ENCODE results near the gene ABCA10.

ABCA10 gene

DNA sequence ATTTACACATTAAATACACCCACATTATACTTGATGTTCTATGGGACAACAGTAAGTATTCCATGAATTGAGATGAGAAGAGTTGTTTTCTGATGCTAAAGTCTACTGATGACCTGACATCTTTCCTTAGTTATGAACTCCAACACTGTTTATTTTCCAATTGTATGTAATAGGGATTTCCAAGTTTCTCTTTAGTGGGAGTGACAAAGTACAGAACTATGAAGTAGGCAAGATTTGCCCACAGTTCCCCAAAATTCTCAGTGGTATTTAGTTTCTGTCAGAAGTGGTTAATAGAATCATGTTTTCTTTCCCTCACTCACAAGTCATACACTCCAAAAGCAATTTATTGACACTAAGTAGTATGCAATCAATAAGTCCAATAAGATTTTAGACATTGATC is 64.4 kb downstream of the ABCA10 start:
- DNase-seq = no peak

DNA sequence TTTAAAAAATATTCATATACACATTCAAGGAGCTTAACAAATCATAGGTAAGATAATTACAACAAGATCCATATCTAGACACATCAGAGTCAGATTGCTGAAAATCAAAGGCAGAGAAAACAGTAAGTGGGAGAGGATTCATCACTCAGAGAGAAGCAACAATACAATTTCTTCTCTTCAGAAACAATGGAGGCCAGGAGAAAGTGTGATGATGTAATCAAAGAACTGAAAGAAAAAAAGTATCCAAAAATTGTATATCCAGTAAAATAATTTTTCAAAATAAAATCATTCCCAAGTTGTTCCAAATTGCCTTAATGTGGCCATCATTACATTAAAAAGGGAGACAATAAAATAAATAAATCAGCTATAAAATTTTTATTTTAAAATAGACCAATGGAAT is 69.2 kb downstream of the ABCA10 start:
- DNase-seq = no peak

DNA sequence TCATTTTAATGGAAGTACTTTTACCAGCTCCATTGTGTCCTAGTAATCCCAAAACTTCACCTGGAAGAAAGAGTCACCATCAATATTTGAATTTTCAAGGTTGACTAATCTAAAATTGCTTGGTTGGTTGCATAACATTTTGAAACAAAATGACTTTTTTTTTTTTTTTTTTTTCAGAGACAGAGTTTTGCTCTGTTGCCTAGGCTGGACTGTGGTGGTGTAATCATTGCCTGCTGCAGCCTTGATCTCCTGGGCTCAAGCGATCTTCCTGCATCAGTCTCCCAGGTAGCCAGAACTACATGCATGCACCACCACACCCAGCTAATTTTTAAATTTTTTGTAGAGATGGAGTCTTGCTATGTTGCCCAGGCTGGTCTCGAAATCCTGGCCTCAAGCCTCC is 74.4 kb downstream of the ABCA10 start:
- no peak for DNase-seq

DNA sequence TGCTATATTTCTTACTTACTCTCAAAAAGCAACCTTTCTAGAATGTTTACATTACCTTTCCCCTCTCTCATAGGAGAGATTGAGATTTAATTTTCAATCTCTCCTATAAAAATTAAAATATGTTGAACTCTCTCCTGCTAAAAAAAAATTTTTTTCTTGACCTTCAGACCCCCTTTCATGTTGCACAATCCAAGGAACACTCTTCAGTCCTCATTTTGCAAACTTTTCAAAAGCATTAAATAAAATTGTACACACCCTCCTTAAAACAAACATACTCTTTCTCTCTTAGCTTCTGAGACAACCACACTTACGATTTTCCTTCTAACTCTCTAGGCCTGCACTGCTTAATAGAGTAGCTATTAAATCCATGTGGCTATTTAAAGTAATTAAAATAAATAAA is 78.3 kb downstream of the ABCA10 start:
- DNase-seq = no peak

DNA sequence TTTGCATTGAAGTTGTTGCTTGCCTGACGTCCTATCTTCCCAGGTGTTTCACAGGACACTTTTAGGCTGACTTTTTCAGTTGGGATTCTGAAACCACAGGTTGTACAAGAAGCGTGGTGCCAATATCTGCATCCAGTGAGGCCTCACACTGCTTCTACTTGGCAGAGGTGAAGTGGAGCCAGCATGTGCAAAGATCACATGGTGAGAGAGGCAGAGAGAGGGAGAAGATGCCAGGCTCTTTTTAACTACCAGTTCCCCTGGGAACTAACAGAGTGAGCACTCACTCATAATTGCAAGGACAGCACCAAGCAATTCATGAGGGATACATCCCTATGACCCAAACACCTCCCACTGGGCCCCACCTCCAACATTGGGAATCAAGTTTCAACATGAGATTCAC is 81.2 kb downstream of the ABCA10 start:
- DNase-seq = no peak

DNA sequence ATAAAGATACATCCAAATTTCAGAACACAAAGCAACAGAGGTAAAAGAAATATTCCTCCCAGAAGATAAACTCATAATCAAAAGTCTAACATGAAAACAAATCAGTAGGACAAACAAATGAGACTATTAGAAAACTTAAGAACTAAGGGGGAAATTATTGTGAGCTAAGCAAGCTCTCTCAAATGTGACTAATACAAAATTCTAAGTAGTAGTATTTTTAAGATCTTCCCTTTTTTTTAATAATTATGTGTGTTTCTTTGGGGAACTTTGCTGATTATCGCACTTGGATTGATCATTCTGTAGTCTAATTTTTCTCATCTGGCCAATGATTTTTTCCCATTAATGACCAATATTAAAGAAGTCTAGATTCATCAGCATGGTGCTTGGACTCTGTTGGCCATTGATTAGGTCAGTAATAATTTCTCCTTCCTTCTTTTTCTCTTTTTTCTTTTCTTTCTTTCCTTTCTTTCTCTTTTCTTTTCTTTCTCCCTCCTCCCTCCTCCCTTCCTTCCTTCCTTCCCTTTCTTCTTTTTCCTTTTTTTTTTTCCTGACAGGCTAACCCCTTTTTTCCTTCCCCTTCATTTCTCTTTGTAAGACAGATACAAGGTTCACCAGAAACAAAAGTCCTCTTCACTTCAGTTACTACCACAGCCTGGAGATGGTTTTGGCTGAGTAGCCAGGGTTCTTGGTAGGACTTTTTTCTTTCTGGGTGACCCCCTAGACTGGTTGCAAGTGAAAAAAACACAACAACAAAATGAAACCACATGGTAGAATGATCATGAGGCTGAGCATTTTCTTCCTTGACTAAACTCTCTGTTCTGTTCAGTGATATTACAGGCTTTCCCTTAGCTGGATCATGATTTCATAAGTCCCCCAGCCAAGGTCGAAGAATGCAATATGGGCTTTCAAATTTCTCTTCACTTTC is 84.0 kb downstream of the ABCA10 start:
- no peak for DNase-seq

DNA sequence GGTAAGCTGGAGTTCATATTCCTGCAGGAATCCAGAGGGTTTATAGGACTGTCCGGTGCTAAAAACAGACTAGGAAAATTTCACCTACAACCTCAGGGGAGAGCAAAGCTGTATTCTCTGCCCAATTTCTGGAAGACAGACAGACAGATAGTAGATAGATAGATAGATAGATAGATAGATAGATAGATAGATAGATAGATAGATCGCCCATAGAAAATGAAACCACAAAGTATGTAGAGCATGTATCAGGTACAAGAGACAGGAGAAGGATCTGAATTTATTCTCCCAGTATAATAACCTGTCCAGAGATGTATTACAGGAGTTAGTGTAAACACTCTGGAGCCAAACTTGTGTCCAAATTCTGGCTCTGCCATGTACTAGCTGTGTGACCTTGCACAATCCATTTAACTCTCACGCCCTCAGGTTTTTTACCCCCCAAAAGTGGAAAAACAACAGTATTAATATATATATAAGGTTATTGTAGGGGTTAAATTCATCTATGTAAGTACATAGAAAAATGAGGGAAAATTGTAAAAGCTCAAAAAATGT is 84.9 kb downstream of the ABCA10 start:
- no peak for DNase-seq

DNA sequence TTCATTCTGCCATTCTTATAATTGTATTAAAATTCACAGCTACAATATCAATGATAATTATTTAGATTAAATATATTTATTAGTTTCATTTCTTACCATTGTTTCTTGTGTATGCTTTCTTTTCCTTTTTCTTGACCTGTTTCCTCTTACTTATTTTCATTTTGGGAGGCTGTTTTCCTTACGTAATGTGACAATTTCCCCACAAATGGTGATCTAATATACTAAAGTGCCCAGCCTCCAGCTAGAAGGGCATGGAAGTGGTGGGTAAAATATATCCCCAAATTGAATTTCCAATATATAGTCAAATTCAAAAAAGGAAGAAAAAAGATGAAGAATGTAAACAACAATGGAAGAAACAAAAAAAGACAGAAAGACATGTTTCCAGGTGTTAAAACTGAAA is 85.5 kb downstream of the ABCA10 start:
- no peak for DNase-seq

DNA sequence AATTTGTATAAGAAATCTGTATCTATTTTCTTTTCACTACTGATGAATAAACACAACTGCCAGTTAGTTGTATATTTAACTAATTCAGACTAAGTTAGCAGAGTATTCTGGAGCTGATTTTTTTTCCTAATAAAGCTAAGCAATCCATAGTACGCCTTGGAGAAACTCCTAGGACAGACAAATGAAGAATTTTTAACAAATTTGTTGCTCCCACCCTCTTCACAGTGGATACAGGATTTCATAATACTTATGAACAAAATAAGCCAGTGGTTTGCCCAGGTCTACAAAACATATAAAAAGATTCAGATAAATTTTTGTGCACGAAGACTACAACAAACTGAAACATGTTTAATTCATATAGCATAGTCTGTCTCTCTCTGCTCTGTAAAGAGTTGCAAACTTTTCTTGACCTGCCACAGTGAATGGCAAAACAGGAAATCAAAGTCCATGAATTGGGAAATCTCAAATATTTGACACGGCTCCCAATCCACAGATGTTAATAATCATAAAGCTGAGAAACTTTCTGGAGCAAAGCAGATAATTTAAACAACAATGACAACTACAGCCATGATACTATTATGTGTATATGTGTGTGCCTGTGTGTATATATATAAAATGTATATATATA is 86.3 kb downstream of the ABCA10 start:
- no peak for DNase-seq

DNA sequence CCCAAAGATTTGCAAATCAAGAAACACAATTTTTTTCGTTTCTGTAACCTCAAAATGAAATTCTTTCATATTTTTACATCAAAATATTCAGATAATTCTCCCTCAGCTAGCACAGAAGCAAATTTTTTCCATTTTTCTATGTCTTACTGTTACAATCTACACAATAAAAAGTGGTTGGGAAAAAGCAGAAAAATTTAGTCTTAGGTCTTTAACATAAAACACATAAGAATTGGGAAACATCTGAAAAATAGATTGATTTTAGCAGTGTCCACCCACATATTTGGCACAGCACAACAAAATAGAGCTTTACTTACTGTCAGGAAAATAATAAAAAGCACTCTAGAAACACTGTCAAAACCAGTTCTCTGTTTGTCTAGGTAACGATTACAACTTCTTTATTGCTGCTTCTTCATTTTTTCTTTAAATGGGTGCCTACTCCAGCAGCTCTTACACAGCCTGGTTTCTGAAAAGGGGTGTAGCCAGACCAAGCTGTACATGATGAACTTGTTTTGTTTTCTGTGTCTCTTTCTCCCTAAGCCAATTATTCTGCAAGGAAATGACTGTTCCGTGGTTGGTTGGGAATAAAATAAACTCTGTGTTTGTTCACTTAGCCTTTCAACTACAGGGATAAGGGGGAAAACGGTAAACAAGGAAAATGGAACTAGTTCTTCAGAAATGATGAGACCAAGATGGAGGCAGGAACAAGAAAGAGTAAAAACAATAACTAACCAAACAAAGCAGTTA is 87.0 kb downstream of the ABCA10 start, which contains the start of gene ABCA6:
Gene ABCA6 (minus strand): TSS at position 465 of the 744 bp plus-strand sequence. CDS start 1,192 bp downstream, outside the sequence.
- no peak for DNase-seq

DNA sequence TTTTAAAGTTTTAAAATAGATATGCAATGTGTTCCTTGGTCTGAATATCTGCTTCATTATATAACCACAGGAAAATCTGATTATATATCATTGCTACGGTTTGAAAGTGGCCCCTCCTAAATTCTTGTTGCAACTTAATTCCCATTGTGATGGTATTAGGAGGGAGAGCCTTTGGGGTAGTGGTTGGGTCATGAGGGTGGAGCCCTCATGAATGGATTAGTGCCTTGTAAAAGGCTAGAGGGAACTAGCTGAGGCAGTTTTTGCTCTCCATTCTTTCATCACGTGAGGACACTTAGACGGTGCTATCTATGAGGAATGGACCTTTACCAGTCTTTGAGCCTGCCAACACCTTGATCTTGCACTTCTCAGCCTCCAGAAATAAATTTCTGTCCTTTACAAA is 94.5 kb downstream of the ABCA10 start:
- no peak for DNase-seq

DNA sequence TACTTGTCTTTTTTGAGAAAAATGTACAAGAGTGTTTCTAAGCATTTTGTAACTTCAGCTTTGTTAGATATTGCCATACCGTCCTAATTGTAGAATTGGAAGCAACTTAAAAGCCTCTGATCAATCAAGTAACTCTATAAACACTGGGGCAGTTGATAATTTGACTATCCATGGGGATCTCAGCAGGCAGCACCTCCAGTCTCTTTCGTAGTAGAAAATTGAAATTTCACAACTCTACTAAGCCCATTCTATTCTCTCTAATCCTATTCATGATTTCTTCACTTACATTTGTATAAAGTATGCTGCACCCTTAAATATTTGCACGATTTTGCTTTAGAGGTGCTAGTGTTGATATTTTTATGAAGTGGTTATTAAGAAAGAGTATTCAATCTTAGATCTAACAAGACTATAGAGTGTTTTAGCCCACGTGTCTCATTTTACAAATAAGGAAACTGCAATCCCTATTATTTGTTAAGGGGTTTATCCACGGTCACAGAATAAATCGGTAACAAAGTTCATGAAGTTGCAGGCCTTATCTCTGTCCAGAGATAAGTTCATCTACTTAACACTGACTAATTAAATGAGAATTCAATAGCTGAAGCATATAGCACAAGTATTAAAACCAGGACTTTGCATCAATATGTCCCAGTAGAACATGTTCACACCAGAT is 97.9 kb downstream of the ABCA10 start:
- DNase-seq = no peak

DNA sequence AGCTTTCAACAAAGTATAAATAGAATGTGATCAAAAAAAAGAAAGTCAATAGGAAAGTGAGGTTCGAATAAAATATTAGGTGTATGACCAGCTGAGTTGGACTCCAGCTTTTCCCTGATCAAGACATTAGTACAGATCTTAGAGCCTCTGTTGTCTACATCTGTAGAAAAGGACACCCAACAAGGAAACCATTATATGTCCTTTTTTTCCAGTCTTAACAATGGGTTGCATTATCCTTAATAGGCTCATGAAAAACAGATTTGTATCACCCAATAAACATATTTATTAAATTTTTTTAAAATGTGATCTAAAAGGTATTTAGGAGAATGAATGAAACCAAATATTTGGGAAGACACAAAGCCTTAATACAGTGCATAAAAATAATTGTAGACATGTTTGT is 105.0 kb downstream of the ABCA10 start:
- DNase-seq = no peak

DNA sequence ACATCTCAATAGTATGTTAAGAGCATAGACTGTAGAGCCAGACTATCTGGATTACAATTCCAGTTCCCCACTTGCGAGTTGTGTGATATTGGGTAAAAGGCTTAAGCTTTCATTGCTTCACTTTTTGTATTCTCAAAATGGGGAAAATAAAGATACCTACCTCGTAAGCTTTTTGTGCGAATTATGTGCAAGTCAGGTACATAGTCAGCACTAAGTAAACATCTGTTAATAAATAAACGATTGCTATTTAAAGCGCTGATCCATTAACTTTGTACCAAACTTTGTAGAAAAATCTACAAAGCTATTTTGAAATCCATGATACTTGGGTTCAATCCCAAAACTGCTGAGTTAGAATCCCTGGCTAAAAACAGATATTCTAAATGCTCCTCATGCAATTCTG is 106.6 kb downstream of the ABCA10 start:
- DNase-seq = no peak

DNA sequence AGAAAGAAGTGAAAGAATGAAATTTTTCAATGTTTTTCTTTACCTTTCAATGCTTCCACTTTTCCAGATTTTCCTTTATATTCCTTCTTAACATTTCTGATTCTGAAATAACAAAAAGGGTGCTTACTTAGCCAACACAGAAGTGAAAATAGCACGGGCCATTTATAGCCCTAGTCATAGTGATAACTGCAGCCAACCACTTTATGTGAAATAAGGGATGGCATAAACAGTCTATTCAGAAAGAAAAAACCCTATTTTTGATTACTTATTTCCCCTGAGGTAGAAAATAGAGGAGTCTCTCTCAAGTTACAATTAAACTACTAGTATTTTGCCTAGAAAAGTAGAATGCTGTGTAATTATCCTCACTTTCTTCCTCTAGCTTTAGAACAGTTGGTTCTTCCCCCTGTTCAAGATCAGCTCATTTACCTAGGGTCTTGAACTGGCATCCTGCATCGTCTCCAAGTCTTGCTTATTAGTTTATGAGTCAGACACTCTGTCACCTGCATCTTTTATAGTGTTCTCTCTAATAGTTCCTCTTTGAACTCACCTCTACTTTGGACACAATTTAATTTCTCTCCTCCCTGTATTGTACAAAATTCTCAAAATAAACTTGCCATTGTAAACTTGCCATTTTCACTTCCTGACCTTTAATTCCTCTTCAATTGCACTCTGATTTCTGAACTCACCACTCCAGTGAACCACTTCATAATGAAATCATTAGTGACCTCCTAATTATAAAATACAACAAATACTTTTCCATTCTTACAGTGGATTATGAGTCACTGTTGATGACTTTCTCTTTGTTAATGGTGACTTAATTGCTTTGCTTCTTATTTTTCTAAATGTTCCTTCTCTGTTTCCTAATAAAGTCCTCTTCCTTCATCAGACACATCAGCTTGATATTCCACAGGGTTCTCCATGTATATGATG is 110.5 kb downstream of the ABCA10 start:
- DNase-seq = no peak

DNA sequence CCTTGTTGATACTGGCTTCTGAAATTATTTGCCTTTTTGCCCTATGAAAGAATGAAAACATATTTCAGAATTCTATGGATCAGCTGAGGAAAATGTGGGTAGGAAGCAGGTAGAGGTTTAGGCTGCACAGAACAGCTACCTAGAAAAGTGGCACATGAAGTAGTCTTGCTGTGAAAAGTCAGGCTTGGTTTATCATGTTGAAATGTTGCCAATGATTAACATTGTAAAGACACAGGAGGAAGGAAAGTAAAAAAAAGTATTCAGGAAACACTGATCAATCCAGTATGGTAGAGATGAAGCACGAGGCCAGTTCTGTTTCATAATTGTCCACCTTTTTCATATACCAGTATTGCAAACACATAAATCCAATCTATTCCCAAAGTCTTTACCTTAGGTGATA is 116.8 kb downstream of the ABCA10 start:
- no peak for DNase-seq

DNA sequence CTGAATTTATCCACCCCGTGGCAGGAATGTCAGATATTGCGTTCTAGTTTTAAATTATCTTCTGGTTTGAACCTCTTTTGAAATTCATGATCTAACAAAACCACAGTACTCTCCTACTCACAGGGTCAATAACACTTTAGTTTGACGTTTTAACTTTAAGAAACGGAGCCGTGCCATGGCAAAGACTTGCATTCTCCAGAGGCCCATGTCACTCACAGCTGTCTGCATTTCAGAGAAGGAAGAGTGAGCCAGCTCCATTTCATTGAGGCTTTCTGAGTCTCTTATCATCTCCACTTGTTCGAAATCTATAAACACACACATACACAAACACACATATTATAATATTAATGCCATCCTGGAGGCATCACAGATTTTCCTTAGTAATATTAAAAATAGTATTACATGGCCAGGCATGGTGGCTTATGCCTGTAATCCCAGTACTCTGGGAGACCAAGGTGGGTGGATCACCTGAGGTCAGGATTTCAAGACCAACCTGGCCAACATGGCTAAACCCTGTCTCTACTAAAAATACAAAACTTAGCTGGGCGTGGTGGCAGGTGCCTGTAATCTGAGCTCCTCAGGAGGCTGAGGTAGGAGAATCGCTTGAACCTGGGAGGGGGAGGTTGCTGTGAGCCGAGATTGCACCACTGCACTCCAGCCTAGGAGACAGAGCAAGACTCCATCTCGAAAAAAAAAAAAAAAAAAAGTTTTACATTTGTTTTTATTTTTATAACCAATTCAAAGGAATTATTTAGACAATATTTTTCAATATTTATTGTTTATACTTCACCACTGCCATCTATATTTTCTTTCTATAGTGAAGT is 122.5 kb downstream of the ABCA10 start:
- DNase-seq = no peak

DNA sequence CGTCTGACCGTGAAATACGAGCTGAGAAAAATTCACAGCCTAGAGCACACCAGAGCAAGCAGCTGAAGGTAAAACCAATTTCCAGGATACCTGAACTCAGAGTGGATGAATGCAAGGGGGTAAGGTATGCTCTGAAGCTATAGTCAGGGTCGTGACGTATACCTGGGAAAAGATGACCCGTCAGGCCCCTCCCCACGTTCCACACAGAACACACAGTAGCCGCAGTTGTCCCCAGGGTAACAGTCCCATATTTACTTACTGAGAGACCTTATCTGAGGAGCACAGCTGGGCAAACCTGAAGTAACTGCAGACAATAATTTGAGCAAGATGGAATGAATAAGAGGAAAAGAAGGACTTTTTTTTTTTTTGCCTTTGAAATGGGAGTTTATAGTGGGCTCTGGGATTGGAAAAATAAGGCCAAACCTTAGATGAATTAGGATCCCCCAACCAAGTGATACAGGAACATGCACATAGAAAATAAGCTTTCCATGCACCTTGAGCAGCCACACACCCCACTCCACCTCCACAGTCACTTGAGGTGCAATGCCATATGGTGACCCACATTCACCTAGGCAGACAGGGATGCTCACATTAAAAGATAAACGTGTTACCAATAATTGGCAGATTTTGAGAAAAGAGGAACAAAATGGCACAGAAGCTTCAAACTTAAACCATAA is 124.9 kb downstream of the ABCA10 start:
- DNase-seq = no peak

DNA sequence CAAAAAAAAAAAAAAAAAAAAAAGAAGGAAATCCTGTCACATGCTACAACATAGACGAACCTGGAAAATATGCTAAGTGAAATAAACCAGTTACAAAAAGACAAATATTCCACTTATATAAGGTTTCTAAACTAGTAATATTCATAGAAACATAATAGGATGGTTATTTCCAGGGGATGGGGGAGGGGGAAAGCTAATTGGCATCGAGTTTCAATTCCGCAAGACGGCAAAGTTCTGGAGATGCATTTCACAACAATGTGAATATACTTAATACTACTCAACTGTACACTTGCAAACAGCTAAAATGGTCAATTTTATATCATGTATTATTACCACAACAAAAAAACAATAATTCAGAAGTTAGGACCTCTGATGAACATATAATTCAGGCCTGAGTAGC is 130.0 kb downstream of the ABCA10 start:
- DNase-seq = no peak

Data from DMS79 treated with DMSO at 0.1 percent for 48 hours (cell line).